HL-60 (cell line): ENCODE results near the gene PHC2.

ENCODE experiments used
- DNase-seq, 2 experiments: peaks; one replicate each; pipeline ENCODE4 v3.0.0-alpha.2; 2010 to 2020; ENCODE audit warnings: low read depth in 1 of 2, low spot score in 1 of 2
- H3K27ac ChIP-seq: fragments of 250-450 bp; sonication (Bioruptor Pico); replicated peaks from 2 replicates; pipeline ENCODE4 v1.5.1; 2020; ENCODE audit warnings: mild to moderate bottlenecking, moderate library complexity
- H3K27me3 ChIP-seq: fragments of 250-450 bp; sonication (Bioruptor Pico); 2 replicates; pipeline ENCODE4 v1.5.1; 2021; ENCODE audit warnings: mild to moderate bottlenecking, moderate library complexity; ENCODE audit not compliant: insufficient read depth, poor library complexity, severe bottlenecking
- H3K4me3 ChIP-seq: replicated peaks from 2 replicates; pipeline ENCODE4 v1.5.1; 2011; ENCODE audit warnings: mild to moderate bottlenecking, control low read depth, low read length; ENCODE audit not compliant: insufficient read depth
- CTCF ChIP-seq: IDR thresholded peaks from one replicate; pipeline ENCODE4 v1.5.1; 2011; ENCODE audit warnings: low read length, control low read depth, inconsistent platforms; ENCODE audit not compliant: insufficient read depth
- GABPA ChIP-seq: IDR thresholded peaks from 2 replicates; pipeline ENCODE4 v1.6.1; 2012; ENCODE audit warnings: low read depth
- POLR2AphosphoS5 ChIP-seq: IDR thresholded peaks from 2 replicates; pipeline ENCODE4 v1.6.1; 2012; ENCODE audit warnings: low read depth
- REST ChIP-seq: IDR thresholded peaks from 2 replicates; pipeline ENCODE4 v1.6.1; 2012; ENCODE audit warnings: low read depth; ENCODE audit not compliant: insufficient replicate concordance
- SPI1 ChIP-seq: IDR thresholded peaks from 2 replicates; pipeline ENCODE4 v1.6.1; 2012; ENCODE audit warnings: low read depth, mild to moderate bottlenecking, borderline replicate concordance

The PHC2 gene

DNA sequence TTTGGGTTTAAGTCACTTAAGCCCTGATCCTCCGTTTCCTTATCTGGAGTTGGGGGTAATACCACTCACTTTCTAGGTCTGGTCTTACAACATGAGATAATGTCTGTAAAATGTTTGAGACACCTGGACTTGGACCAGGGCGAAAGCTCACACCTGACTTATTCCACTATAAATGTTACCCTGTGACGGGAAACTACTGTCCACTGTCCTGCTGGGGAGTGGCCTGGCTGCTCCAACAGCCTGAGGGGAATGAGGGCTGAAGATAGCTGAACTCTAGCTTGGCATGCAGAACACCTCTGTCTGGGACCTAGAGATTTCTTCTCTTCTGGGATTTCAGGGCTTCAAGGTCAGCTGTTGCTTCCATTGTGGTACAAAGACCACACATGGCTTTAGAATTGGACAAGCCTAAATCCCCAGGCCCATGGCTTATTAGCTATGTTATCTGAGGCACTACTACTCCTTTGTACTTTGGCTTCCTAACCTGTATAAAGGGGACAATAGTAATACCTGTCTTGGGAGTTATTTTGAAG lies 100.5 kb downstream of the PHC2 start:
- TF ChIP-seq REST = no peak
- TF ChIP-seq POLR2AphosphoS5 = no peak
- TF ChIP-seq SPI1 = no peak
- no peak for TF ChIP-seq GABPA
- TF ChIP-seq CTCF = no peak
- Histone ChIP-seq H3K4me3 (no peak overlapping the region), H3K27ac (no peak overlapping the region), H3K27me3 (no peaks in the 10 kb centered on the region)
- DNase-seq = no peak

DNA sequence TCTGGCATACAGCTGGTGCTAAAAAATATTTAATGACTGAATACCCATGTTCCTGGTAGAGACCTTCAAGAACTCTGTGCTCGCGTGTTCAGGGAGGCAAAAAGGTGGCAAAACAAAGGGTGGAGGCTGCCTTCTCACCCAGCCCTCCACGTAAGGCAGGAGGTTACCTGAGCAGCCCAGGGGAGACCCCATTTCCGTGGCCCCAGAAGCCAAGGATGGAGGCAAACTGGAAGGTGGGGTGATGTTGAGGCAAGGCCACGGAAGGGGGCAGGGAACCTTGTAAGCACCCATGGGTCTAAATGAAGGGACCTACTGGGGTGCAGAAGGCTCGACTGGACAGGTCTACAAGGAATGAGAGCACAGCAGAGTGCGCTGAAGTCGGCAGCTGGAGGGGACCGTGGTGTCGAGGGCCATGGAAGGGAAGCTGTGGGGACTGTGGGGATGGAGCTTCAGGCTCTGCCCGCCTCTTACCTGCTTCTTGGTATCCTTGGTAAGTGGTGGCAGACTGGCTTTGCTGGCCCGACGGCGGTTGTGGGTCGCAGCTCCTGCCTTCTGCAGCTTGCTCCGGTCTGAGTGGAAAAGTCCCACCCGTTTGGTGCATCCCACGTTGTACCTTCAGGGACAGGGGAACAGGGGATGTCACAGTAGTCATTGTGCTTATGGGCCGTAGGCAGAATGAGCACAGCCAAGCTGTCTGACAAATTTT lies 101.1 kb downstream of the PHC2 start:
- Histone ChIP-seq H3K27me3 (no peaks in the 10 kb centered on the region), H3K27ac (no peak overlapping the region), H3K4me3 (no peak overlapping the region)
- no peak for TF ChIP-seq CTCF
- no peak for TF ChIP-seq SPI1
- DNase-seq = no peak

DNA sequence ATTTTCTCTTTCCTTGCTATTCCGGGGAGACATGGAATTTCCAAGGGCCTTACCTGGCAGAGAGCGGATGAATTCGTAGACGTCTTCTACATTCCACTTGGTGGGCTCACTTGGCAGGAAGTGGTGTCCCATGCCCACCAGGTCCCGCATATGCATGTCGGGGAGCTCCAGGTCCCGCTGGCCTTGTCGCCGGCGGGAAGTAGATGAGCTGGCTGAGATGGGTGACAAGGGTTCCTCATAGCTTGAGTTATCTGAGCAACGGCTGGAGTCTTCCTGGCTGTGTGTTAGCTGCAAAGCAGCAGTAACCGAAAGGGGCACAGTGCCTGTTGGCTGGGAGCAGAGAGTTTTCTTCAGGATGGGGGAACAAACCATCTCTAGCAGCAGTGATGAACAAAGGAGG lies 102.1 kb downstream of the PHC2 start:
- Histone ChIP-seq H3K27ac (no peak overlapping the region), H3K4me3 (no peak overlapping the region), H3K27me3 (no peaks in the 10 kb centered on the region)
- DNase-seq = no peak
- TF ChIP-seq GABPA = no peak
- TF ChIP-seq CTCF = no peak
- no peak for TF ChIP-seq REST
- no peak for TF ChIP-seq SPI1
